ENCODE measurements around the gene SLC18A3. TPM values are rescaled to one million over a fixed set of nuclear protein-coding genes. Genes with fewer than 3 reads are reported as not detected.

The SLC18A3 gene
- total RNA-seq, 1 donor from 2014 or later, result 1.6 TPM

- no peak overlapping the region for H3K4me3 Mint-ChIP-seq
- H3K27me3 Mint-ChIP-seq, result peaks cover 37% of the 10 kb centered on the region
- DNase-seq (ENCODE audit: extremely low spot score, unreplicated experiment), result peak; percentile 45
- no peak for TF ChIP-seq CTCF (conservative IDR thresholded peaks at IDR 0.05)
- no peaks in the 10 kb centered on the region for H3K4me1 Mint-ChIP-seq (ENCODE audit: unreplicated experiment)
- no peaks in the 10 kb centered on the region for H3K9me3 Mint-ChIP-seq
- no peak overlapping the region for H3K27ac Mint-ChIP-seq
- H3K36me3 Mint-ChIP-seq, result no peaks in the 10 kb centered on the region
Observed at GRCh38 chr10:49652421-49653272, 42.5 kb downstream of the SLC18A3 start.

DNA sequence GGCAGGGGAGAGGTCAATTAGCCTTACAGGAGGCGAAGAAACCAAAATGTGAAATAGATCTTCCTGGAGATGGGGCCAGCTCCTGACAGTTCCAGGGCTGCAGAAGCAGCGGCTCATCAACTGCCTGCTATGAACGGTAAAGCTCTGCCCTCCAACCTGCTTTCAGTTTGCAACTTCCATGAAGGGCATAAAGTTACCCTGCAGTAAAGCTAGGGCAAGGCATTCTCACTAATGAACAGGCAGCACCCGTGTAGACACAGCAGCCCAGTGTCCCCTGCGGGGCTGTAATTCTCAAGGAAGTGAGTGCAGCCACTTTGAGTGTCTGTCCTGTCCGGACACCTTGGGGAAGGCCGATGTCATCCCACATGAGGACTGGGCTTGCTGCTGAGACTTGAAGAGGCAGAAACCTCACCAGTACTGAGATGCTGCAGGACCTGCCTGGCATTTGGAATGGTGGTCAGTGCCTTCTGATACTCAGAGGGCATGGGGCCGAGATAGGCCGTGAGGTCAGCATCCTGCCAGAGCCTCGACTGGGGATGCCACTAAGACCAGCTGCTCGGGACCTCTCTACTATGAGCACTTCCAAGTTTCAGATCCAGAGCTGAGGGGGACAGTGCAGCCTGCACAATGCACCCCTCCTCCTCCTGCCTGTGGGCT, 43.3 kb downstream of the SLC18A3 start:
- no peak for TF ChIP-seq CTCF (conservative IDR thresholded peaks at IDR 0.05)
- H3K36me3 Mint-ChIP-seq, result no peaks in the 10 kb centered on the region
- H3K4me3 Mint-ChIP-seq, result no peak overlapping the region
- no peak overlapping the region for H3K27ac Mint-ChIP-seq
- no peak for DNase-seq (ENCODE audit: extremely low spot score, unreplicated experiment)
- no peaks in the 10 kb centered on the region for H3K9me3 Mint-ChIP-seq
- peaks cover 34% of the 10 kb centered on the region for H3K27me3 Mint-ChIP-seq
- H3K4me1 Mint-ChIP-seq (ENCODE audit: unreplicated experiment), result no peaks in the 10 kb centered on the region

DNA sequence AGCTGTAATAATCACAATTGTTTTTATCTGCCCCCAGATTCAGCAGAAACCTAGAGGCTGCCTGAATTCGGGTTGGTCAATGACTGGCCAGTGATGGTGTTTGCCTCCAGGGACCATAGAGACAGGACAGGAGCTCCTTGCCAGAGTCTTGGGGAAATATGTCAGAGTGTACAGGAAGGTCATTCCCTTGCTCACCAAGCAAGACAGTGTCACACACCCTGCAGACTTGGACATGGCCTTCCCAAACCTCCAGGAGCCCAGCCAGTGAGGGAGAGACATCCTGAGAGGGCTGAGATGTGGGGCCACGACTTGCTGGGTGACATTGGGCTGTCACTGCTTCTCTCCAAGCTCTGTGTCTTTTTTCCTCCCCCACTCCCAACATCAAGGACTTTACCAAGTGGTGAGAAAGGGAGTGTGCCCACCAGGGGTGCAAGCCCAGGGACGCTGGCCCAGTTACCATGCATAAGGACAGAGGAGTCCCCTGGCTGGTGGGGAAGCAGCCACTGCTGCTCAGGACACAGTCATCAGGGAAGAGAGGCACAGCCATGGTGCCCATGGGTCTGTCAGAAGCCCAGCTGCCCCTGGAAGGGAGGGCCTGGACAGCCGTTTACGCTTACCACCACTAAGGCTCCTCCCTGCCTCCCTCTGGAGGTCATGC, 44.1 kb downstream of the SLC18A3 start:
- Mint-ChIP-seq H3K27ac (no peak overlapping the region), H3K4me3 (no peak overlapping the region), H3K9me3 (peaks cover 6% of the 10 kb centered on the region), H3K4me1 (ENCODE audit: unreplicated experiment) (no peaks in the 10 kb centered on the region), H3K36me3 (no peaks in the 10 kb centered on the region), H3K27me3 (peaks cover 28% of the 10 kb centered on the region)
- TF ChIP-seq CTCF (conservative IDR thresholded peaks at IDR 0.05), result no peak
- peak; percentile 54 for DNase-seq (ENCODE audit: extremely low spot score, unreplicated experiment)

GRCh38 chr10:49655099-49655498, 45.0 kb downstream of the SLC18A3 start:
- Mint-ChIP-seq H3K4me1 (ENCODE audit: unreplicated experiment) (no peaks in the 10 kb centered on the region), H3K27ac (no peak overlapping the region), H3K9me3 (peaks cover 8% of the 10 kb centered on the region), H3K27me3 (peaks cover 29% of the 10 kb centered on the region), H3K36me3 (no peaks in the 10 kb centered on the region), H3K4me3 (no peak overlapping the region)
- DNase-seq (ENCODE audit: extremely low spot score, unreplicated experiment), result peak; percentile 55
- TF ChIP-seq CTCF (conservative IDR thresholded peaks at IDR 0.05), result no peak

DNA sequence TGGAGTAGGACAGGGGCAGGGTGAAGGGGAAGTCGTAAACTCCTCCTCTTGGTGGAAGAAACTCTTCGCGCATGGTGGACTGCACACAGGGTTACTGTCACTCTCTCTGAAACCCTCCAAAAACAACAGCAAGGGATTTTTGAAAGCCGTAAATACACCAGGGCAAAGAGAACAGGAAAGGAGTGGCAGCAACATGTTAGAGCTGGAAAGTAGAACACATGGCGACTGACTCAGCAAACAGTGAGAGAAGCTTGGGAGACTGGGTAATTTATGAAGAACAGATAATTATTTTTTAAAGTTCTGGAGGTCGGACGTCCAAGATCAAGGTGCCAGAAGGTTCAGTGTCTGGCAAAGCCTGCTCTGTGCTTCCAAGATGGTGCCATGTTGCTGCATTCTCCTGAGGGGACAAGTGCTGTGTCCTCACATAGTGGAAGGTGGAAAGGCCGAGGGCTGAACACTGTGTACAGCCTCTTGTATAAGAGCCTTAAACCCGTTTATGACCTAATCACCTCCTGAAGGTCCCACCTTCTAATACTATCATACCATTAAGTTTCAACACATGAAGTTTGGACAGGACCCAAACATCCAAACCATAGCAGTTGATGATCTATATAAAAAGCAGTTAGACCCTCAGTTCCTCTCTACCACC, 46.9 kb downstream of the SLC18A3 start:
- Mint-ChIP-seq H3K9me3 (peaks cover 8% of the 10 kb centered on the region), H3K4me3 (no peak overlapping the region), H3K4me1 (ENCODE audit: unreplicated experiment) (no peaks in the 10 kb centered on the region), H3K27me3 (peaks cover 34% of the 10 kb centered on the region), H3K27ac (no peak overlapping the region), H3K36me3 (no peaks in the 10 kb centered on the region)
- no peak for TF ChIP-seq CTCF (conservative IDR thresholded peaks at IDR 0.05)
- DNase-seq (ENCODE audit: extremely low spot score, unreplicated experiment), result no peak
